ENCODE data around the gene METAP2. TPM values are rescaled to one million over a fixed set of nuclear protein-coding genes. Genes with fewer than 3 reads are reported as not detected.
"Not testable (repeated sequence)": the region's sequence is repeated elsewhere in the genome, so short reads cannot be mapped to it uniquely, and the experiment has no call there.

METAP2 gene
- total RNA-seq, 1 experiment from 2014 or later: 86.1 TPM

DNA sequence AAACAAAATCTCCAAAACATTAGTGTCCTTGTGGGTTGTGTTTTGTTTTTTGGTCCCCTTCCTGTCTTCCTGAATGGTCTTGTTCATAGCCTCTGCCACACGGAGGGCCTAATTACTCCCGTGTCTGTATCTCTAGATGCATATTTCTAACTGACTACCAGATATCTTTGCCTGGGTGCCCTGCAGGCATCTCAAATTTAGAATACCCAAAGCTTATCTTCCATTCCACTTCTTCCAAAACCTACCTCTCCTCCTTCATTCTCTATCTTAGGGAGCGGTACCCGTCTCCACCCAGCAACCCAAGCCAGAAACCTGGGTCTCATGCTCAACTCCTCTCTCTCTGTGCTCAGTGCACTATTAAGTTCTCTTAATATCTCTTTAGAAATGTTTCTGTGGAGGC is 10.9 kb upstream of the METAP2 start:
- TF ChIP-seq POLR2AphosphoS5 (IDR thresholded peaks at IDR 0.05; ENCODE audit: low read depth, low read length): no peak
- TF ChIP-seq, protein P1, sequence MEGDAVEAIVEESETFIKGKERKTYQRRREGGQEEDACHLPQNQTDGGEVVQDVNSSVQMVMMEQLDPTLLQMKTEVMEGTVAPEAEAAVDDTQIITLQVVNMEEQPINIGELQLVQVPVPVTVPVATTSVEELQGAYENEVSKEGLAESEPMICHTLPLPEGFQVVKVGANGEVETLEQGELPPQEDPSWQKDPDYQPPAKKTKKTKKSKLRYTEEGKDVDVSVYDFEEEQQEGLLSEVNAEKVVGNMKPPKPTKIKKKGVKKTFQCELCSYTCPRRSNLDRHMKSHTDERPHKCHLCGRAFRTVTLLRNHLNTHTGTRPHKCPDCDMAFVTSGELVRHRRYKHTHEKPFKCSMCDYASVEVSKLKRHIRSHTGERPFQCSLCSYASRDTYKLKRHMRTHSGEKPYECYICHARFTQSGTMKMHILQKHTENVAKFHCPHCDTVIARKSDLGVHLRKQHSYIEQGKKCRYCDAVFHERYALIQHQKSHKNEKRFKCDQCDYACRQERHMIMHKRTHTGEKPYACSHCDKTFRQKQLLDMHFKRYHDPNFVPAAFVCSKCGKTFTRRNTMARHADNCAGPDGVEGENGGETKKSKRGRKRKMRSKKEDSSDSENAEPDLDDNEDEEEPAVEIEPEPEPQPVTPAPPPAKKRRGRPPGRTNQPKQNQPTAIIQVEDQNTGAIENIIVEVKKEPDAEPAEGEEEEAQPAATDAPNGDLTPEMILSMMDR (IDR thresholded peaks at IDR 0.05): no peak
- TF ChIP-seq SIN3A (IDR thresholded peaks at IDR 0.05; ENCODE audit: borderline replicate concordance, insufficient read depth, low read depth, low read length): no peak
- TF ChIP-seq TCF7L2 (IDR thresholded peaks at IDR 0.05; ENCODE audit: low read depth, low read length): no peak
- TF ChIP-seq, protein P2, sequence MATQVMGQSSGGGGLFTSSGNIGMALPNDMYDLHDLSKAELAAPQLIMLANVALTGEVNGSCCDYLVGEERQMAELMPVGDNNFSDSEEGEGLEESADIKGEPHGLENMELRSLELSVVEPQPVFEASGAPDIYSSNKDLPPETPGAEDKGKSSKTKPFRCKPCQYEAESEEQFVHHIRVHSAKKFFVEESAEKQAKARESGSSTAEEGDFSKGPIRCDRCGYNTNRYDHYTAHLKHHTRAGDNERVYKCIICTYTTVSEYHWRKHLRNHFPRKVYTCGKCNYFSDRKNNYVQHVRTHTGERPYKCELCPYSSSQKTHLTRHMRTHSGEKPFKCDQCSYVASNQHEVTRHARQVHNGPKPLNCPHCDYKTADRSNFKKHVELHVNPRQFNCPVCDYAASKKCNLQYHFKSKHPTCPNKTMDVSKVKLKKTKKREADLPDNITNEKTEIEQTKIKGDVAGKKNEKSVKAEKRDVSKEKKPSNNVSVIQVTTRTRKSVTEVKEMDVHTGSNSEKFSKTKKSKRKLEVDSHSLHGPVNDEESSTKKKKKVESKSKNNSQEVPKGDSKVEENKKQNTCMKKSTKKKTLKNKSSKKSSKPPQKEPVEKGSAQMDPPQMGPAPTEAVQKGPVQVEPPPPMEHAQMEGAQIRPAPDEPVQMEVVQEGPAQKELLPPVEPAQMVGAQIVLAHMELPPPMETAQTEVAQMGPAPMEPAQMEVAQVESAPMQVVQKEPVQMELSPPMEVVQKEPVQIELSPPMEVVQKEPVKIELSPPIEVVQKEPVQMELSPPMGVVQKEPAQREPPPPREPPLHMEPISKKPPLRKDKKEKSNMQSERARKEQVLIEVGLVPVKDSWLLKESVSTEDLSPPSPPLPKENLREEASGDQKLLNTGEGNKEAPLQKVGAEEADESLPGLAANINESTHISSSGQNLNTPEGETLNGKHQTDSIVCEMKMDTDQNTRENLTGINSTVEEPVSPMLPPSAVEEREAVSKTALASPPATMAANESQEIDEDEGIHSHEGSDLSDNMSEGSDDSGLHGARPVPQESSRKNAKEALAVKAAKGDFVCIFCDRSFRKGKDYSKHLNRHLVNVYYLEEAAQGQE (IDR thresholded peaks at IDR 0.05; ENCODE audit: insufficient read depth in 1 of 2, low read depth in 2 of 2, low read length in 1 of 2): no peak
- Histone ChIP-seq H3K4me1 (ENCODE audit: control insufficient read depth, insufficient read depth, low read length) (no peaks in the 10 kb centered on the region), H3K27ac (ENCODE audit: low read length) (no peak overlapping the region), H3K36me3 (ENCODE audit: control insufficient read depth, insufficient read depth, low read length) (no peaks in the 10 kb centered on the region), H3K4me3 (ENCODE audit: low read depth in 2 of 2, low read length in 2 of 2) (no peak overlapping the region), H3K9me3 (ENCODE audit: control insufficient read depth, insufficient read depth, low read depth, low read length) (no peaks in the 10 kb centered on the region), H3K27me3 (ENCODE audit: control insufficient read depth, insufficient read depth, low read length) (no peaks in the 10 kb centered on the region)
- ChIA-PET CTCF (no interaction called here), POLR2A (no interaction called here)
- no TSS peak for BruUV-seq (replicated peaks)
- no peak for ATAC-seq
- DNase-seq (ENCODE audit: low read depth, low spot score): no peak
- in situ Hi-C loops (cut with HindIII; ENCODE audit: low pct_unique_long_range_greater_than_20kb, low sequenced_read_pairs) (no loop called here), intact Hi-C loops (cut with micrococcal nuclease; ENCODE audit: unreplicated experiment) (no loop called here)

DNA sequence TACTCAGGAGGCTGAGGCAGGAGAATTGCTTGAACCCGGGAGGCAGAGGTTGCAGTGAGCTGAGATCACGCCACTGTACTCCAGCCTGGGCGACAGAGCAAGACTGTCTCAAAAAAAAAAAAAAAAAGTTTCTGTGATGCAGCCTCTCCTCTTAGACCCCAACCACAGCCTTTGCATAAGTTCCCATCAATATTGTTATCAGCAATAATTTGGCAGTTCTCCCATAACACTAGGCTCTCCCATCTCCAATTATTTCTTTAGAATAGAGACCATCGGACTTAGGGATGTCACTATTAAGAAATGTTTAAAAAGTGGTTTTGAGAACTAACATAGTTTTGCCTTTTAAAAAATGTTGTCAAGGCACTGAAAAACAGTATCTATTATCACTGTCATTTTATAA is 10.2 kb upstream of the METAP2 start:
- H3K4me1 ChIP-seq (ENCODE audit: control insufficient read depth, insufficient read depth, low read length); DNase-seq (ENCODE audit: low read depth, low spot score); H3K27ac ChIP-seq (ENCODE audit: low read length); ATAC-seq; H3K4me3 ChIP-seq (ENCODE audit: low read depth in 2 of 2, low read length in 2 of 2); intact Hi-C loops (cut with micrococcal nuclease; ENCODE audit: unreplicated experiment); BruUV-seq (replicated peaks); H3K36me3 ChIP-seq (ENCODE audit: control insufficient read depth, insufficient read depth, low read length); H3K9me3 ChIP-seq (ENCODE audit: control insufficient read depth, insufficient read depth, low read depth, low read length); CTCF ChIA-PET; H3K27me3 ChIP-seq (ENCODE audit: control insufficient read depth, insufficient read depth, low read length); in situ Hi-C loops (cut with HindIII; ENCODE audit: low pct_unique_long_range_greater_than_20kb, low sequenced_read_pairs); POLR2A ChIA-PET: not testable (repeated sequence)

DNA sequence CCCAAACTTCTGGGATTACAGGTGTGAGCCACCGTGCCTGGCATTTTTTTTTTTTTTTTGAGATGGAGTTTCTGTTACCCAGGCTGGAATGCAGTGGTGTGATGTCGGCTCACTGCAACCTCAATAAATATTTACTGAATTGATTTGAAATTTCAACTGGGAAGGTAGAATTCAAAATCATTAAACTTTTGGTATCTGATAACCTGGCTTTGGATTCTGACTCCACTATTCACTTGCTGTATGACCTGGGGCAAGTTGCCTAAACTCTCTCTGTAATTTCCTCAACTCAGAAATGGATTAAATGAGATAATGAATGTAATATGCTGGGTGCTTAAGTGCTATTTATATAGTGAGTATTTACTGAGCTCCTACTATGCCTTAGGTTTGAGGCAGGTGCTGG is 8.7 kb upstream of the METAP2 start:
- ATAC-seq (no peak), DNase-seq (ENCODE audit: low read depth, low spot score) (no peak)
- no peak for TF ChIP-seq POLR2AphosphoS5 (IDR thresholded peaks at IDR 0.05; ENCODE audit: low read depth, low read length)
- TF ChIP-seq, protein P2 (IDR thresholded peaks at IDR 0.05; ENCODE audit: insufficient read depth in 1 of 2, low read depth in 2 of 2, low read length in 1 of 2): no peak
- TF ChIP-seq, protein P1 (IDR thresholded peaks at IDR 0.05): no peak
- no peak for TF ChIP-seq SIN3A (IDR thresholded peaks at IDR 0.05; ENCODE audit: borderline replicate concordance, insufficient read depth, low read depth, low read length)
- no peak for TF ChIP-seq TCF7L2 (IDR thresholded peaks at IDR 0.05; ENCODE audit: low read depth, low read length)
- Histone ChIP-seq H3K4me1 (ENCODE audit: control insufficient read depth, insufficient read depth, low read length) (no peaks in the 10 kb centered on the region), H3K4me3 (ENCODE audit: low read depth in 2 of 2, low read length in 2 of 2) (no peak overlapping the region), H3K27ac (ENCODE audit: low read length) (no peak overlapping the region), H3K27me3 (ENCODE audit: control insufficient read depth, insufficient read depth, low read length) (no peaks in the 10 kb centered on the region), H3K36me3 (ENCODE audit: control insufficient read depth, insufficient read depth, low read length) (no peaks in the 10 kb centered on the region), H3K9me3 (ENCODE audit: control insufficient read depth, insufficient read depth, low read depth, low read length) (no peaks in the 10 kb centered on the region)
- BruUV-seq (replicated peaks): no TSS peak
- CTCF ChIA-PET: no interaction called here
- intact Hi-C loops (cut with micrococcal nuclease; ENCODE audit: unreplicated experiment): no loop called here
- POLR2A ChIA-PET: no interaction called here
- in situ Hi-C loops (cut with HindIII; ENCODE audit: low pct_unique_long_range_greater_than_20kb, low sequenced_read_pairs): no loop called here

Data from Panc1 (cell line).